ENCODE measurements around the gene NFKBIE.

NFKBIE gene

GRCh38 chr6:44224029-44224964 is 41.1 kb downstream of the NFKBIE start:
- peak; percentile 81 for DNase-seq

DNA sequence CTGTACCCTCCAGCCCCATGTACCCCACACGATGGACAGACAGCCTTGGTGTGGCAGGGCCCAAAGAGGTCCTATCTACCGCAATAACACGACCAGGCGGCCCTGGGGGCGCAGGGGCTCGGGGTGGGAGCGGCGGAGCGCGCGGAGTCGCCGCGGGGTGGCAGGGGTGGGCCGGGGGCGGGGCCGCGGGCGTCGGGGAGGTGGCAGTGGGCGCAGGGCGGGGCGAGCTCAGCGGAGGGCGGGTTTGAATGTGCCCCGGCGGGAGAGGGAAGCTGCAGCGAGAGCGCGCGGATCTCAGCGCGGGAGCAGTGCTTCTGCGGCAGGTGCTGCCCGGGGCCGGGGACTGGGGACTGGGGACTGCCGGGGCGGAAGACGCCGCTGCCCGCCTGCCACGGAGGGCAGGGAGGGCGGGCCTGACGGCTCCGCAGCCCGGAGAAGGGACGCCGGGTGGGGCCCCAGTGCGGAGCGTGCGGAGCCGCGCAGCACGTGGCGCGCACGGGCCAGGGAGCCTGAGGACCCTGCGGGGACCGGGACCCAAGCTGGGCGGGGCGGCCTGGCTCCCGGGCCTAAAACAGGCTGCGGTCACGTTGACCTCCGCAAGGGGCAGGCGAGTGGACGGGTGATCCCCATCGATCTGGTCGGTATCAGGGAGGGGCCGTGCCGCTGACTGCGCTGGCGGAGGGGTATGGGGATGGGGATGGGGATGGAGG is 41.9 kb downstream of the NFKBIE start, which contains the start of gene SLC29A1:
Gene SLC29A1, plus strand, starts transcription at position 277 of the 710 bp plus-strand sequence. CDS start 3,719 bp downstream, outside the sequence.
- DNase-seq = peak; percentile 87

DNA sequence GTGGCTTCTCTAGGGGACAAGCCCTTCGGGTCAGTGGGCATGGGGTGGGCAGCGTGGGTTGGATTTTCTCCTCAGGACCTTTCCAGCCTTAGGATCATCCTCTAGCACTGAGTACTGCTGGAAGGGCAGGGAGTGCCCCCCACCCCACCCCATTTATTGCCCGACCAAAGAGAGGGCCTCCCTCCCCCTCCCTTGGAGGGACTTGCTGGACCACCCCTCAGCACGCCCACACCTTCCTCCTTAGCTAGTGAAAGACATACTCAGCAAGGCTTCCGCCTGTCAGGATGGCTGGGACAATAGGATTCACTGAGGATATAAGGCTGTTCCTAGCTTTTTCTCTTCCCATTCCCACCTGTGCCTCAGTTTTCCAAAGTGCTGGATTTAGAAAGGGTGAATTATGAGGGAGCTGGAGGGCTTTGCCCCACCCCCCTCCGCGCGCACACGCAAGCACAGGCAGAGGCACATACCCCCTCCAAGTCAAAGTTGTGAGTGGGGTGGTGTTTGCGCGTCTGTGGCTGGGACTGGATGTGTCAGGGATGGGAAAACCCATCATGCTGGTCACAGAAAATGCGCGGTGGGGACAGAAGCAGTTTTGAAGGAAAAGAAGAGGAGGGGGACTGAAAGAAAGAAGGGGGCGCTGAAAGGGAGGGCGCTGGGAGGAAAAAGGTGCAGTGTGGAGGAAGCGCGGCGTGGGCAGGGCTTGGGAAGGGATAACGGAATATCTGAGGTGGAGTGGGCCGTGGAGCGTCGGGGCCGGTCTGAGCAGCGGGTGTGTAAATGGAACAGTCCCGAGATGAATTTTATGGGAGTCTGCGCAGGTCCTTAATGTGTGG is 42.6 kb downstream of the NFKBIE start:
- DNase-seq = no peak

GRCh38 chr6:44221961-44222335 is 43.4 kb downstream of the NFKBIE start:
- no peak for DNase-seq

- DNase-seq = peak; percentile 71
These were observed 43.9 kb downstream of the NFKBIE start for GRCh38 chr6:44221291-44221960.

- no peak for DNase-seq
These were observed 44.4 kb downstream of the NFKBIE start for GRCh38 chr6:44220913-44221290.

GRCh38 chr6:44219815-44220784 is 45.3 kb downstream of the NFKBIE start:
- no peak for DNase-seq

GRCh38 chr6:44219053-44219814 is 46.1 kb downstream of the NFKBIE start:
- DNase-seq = peak; percentile 94

DNA sequence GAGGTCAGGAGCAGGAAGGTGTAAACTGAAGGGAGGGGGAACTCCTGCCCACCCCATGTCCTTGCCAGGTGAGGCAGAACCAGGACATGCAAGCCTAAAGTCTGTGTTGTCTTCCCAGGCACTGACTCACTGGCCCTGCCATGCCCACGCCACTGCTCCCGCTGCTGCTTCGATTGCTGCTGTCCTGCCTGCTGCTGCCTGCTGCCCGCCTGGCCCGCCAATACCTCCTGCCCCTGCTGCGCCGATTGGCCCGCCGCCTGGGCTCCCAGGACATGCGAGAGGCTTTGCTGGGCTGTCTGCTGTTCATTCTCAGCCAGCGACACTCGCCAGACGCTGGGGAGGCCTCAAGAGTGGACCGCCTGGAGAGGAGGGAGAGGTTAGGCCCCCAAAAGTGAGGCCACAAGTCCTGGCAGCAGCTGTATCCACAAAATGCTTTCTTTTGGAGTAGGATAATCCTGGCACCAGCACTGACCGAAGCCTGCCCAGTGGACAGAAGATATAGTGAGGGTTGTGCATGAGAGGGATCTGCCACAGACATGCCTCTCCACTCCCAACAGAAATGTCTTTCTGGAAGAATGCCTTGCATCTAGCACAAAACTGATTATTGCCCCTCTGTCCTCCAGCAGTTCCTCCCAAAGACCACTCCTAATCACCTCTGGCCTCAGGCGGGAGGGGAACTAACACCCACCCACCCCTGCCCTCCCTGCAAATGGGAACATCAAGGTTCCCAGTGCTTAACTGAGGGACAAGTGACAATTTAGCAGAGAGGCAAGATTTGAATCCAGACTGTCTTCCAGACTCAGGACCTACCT is 47.8 kb downstream of the NFKBIE start:
- DNase-seq = no peak

GRCh38 chr6:44216677-44217331 is 48.5 kb downstream of the NFKBIE start, which contains the start of gene MYMX:
MYMX (plus strand) TSS chr6:44216926; CDS start chr6:44217472, 546 bp downstream.
- DNase-seq = no peak

- DNase-seq = no peak
These were observed 51.0 kb downstream of the NFKBIE start for GRCh38 chr6:44214307-44214706.

- no peak for DNase-seq
These were observed 54.1 kb downstream of the NFKBIE start for GRCh38 chr6:44211284-44211683.

Measured in NCI-H510A treated with DMSO at 0.1 percent for 48 hours (cell line).